CD4-positive, alpha-beta T cell treated with Interleukin-17A for 1 hour (primary cell): ENCODE measurements around the gene MIA.
"Not testable (repeated sequence)": the region's sequence is repeated elsewhere in the genome, so short reads cannot be mapped to it uniquely, and the experiment has no call there.

Source experiments
- DNase-seq: peaks from one replicate; pipeline ENCODE4 v3.0.0-alpha.2; 2020

MIA gene

DNA sequence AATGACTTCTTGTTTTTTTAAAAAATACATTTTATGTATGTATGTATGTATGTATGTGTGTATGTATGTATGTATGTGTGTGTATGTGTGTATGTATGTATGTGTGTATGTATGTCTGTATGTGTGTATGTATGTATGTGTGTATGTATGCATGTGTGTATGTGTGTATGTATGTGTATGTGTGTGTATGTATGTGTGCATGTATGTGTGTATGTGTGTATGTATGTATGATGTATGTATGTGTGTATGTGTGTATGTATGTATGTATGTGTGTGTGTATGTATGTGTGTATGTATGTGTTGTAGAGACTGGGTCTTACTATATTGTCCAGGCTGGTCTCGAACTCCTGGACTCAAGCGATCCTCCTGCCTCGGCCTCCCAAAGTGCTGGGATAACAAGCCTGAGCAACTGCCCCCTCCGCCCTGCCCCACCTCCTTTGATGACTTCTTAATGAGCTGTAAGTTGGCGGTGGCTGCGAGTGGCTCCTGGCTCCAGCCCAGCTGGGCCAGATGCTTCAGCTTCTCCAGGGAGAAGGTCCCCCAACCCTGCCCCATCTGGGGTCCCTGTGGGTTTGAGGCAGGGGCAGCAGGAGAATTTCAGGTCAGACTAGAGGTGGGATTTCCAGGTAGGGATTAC lies 50.3 kb downstream of the MIA start:
- not testable (repeated sequence) for DNase-seq

- not testable (repeated sequence) for DNase-seq
These were observed 51.0 kb downstream of the MIA start for GRCh38 chr19:40826312-40826698.

DNA sequence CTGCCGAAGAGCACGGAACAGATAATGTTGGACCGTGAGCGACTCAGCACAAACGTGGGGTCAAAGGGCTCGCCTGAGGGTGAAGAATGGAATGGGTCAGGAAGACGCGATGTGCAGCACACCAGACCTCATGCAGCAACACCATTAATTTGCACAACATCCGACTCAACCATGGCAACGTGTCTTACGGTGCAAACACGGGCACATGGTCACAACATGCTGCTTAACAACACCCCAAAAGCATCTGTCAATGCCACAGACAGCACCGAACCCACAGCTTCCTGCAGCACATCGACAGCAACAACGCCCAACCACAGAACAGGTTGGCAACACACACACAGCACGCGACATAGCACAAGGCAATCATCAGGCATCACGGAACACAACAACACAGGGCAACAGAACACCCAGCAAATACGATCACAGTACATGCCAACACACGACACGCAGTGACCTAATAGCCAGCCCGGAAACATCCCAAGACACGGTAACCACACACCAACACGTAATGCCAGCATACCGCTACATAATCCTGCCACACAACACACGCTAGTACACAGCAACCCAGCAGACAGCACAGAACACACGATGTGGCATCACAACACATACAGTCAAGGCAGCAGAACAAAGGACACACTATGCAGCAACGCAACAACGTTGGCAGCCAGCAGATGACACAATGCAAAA lies 51.5 kb downstream of the MIA start:
- peak; percentile 91 for DNase-seq
